Measurements from ENCODE around the gene WDR44.
"Not testable (repeated sequence)": the region's sequence is repeated elsewhere in the genome, so short reads cannot be mapped to it uniquely, and the experiment has no call there.

Gene WDR44, protein sequence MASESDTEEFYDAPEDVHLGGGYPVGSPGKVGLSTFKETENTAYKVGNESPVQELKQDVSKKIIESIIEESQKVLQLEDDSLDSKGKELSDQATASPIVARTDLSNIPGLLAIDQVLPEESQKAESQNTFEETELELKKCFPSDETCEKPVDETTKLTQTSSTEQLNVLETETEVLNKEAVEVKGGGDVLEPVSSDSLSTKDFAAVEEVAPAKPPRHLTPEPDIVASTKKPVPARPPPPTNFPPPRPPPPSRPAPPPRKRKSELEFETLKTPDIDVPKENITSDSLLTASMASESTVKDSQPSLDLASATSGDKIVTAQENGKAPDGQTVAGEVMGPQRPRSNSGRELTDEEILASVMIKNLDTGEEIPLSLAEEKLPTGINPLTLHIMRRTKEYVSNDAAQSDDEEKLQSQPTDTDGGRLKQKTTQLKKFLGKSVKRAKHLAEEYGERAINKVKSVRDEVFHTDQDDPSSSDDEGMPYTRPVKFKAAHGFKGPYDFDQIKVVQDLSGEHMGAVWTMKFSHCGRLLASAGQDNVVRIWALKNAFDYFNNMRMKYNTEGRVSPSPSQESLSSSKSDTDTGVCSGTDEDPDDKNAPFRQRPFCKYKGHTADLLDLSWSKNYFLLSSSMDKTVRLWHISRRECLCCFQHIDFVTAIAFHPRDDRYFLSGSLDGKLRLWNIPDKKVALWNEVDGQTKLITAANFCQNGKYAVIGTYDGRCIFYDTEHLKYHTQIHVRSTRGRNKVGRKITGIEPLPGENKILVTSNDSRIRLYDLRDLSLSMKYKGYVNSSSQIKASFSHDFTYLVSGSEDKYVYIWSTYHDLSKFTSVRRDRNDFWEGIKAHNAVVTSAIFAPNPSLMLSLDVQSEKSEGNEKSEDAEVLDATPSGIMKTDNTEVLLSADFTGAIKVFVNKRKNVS

DNA sequence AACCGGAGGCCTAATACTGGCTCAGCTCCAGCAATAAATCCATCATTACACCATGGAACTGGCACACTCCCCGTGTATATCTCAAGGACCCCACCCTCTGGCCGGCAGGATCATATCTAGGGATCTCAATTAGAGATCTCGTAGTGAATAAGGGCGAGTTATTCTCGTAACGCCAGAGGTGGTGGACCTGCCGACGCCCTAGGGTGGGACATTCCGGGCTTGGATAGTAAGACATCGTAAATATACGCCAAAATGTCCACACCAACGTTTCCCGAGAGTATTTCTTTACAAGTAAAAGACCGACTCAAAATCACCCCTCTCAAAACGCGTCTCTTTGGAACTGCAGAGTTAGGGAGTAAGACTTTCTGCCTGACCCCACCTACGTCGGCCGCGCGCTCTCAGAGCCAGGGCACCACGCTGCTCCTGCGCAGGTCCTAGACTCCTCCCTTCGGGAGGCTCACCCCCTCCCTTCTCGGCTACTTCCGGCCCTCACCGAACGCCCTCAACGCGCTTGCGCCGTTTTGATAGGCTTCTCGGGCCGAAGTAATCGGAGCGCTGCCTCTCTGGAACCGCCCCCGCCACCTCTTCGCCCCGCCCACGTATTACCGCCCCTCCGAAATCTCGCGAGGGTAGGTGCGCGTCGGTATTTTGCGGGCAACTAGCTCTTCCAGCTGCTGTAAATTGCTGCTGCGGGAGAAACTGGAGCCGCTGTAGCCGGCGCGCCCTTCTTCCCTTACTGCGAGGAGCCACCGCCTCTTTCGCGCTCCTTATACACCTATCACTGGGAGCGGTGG, at the start of gene WDR44:
Gene WDR44 (plus strand): TSS at position 643 of the 794 bp plus-strand sequence. CDS start 398 bp downstream, outside the sequence.
- DNase-seq: peak; percentile 94 to 97

DNA sequence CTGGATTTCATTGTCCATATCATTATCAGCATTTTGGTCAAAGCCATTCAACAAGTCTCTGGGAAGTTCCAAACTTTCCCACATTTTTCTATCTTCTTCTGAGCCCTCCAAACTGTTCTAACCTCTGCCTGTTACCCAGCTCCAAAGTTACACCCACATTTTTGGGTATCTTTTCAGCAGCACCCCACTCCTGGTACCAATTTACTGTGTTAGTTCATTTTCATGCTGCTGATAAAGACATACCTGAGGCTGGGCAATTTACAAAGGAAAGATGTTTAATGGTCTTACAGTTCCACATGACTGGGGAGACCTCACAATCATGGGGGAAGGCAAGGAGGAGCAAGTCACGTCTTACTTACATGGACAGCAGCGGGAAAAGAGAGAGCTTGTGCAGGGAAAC, 40.1 kb upstream of the WDR44 start:
- not testable (repeated sequence) for DNase-seq

DNA sequence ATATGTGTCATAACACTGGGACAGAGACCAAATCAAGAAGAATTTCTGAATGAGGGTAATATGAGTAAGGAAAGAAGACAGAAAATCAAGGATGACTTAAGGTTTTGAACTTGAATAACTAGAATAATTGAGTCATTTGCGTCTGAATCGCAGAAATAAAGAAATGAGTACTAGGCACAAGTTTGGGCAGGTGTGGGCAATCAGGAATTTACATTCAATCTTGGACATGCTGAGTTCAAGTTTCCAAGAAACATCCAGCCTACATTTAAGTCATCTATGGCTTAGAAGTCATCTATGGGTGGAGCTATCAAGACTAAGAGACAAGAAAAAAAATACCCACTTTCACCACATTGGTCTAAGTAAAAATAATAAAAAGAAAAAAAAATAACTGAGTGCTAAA, 30.4 kb upstream of the WDR44 start:
- no peak for DNase-seq

DNA sequence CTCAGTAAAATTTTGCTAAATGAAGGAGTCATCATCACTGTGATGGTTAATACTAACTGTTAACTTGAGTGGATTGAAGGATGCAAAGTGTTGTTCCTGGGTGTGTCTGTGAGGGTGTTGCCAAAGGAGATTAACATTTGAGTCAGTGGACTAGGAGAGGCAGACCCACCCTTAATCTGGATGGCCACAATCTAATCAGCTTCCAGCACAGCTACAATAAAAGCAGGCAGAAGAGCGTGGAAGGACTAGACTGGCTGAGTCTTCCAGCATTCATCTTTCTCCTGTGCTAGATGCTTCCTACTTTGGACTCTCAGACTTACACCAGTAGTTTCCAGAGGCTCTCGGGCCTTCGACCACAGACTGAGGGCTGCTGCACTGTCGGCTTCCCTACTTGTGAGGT, 21.3 kb upstream of the WDR44 start:
- no peak for DNase-seq

DNA sequence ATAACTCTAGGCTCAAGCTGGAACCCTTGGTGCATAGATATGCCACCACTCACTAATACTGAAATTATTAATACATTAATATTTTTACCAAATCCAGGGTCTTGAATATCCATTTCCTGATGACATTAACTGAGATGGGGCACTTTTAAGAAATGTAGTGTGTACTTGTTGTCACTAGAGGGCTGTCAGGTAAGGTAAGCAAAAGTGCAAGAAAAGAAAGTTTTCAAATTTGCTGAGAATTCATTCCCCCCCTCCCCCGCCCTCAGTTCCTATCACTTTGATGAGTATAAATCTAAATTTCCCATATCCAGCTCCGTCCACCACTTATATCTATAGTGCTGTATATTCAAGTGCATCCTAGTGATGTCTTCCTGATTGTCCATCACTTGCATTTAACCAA, 20.5 kb upstream of the WDR44 start:
- no peak for DNase-seq

DNA sequence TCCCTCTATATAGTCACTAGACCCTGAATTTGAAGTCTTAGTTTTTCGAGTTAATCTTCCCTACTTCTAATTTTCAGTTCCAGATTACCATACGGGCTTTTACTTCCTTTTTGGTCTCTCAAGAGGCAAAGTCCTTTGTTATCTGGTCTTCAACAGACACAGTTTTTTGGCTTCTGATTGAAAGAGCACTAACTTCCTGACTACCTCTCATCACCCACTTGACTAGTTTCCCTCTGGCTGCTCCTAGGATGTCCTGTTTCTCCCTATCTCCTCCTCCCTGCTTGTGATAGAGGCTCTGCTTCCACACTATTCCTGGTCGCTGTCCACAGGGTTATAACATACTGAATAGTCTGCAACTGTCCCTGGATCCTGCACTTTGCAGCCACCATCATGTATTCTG, 16.7 kb upstream of the WDR44 start:
- no peak for DNase-seq

DNA sequence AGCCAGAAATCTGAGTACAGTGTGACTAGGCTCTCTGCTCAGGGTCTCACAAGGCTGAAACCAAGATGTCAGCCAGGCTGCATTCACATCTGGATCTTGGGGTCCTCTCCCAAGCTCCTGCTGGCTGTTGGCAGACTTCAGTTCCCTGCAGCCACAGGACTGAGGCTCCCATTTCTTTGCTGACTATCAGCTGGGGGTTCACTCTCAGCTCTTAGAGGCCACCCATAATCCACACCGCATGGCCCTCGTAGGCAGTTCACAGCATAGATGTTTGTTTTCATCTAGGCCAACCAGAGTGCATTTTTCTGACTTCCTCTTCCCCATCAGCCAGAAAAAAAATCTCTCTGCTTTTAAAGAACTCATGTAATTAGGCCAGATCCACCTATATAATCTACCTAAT, 8.2 kb upstream of the WDR44 start:
- DNase-seq: no peak

DNA sequence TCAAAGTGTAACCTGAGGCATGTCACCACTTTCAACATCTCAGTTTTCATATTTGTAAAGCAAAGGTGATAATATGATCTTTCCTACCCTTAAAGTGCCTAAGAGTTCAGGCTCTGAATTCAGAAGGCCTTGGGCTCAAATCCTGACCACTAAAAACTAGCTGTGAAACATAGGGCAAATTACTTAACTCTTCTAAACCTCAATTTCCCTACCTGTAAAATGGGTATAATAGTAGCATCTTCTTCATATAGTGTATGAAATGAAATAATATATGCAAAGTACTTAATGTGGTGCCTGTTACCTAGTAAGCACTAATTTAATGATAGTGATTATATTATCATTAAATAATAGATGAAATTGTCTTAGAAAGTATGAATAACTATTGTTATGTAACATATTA, 7.0 kb upstream of the WDR44 start:
- DNase-seq: no peak

DNA sequence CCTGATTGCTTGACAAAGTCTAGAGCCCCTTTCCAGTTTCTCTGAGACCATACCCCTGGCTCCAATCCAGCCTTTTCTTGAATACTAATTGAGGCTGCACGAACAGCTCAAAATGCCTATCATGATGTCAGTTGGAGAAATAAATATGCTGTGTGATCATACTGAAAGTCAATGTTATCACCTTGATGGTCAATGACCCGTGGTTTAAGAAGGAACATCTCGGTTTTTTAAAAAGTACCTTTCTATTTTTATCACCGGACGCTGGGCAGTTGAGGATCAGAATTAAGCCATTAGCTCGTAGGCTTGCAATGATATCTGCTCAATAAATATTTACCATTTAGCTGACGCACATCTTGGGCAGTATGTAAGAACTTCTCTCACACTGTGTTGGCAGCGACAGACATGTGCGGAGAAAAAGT, 852 bp upstream of the WDR44 start:
- DNase-seq: no peak

DNA sequence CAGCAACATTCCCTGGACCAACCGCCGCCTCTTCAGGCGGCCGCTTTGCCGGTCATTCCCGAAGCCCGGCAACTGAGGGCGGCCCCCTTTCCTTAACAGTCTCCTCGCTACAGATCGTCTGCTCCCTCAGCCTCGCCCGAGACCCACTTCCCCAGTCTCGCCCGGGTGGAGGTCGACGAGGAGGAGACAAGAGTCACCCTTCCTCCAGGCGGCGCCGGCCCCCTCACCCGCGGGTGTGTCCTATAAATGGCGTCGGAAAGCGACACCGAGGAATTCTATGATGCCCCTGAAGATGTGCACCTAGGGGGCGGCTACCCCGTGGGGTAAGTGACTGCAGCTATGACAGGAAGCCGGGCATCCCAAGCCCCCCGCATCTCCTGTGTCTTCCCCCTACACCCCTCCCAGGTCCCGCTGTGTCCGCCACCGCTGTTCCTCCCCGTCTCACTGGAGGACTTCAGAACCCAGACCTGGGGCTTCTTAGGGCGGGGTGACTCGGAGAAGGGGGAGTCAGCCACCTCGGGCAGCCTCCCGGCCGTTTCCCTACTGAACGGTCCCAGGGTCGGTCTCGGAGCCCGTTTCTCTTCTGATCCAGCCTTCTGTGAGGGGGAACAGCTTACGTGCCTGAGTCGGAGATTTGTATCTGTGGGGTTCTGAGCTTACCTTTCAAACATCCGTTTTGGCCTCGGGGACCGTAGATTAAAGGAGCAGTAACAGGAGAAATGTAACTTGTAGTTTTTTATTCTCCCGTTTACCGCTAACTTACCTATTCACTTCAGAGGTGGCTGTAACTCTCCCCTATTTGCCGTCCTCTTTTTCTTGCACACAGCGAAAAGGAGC, 570 bp downstream of the WDR44 start:
- DNase-seq: peak; percentile 69 to 83

DNA sequence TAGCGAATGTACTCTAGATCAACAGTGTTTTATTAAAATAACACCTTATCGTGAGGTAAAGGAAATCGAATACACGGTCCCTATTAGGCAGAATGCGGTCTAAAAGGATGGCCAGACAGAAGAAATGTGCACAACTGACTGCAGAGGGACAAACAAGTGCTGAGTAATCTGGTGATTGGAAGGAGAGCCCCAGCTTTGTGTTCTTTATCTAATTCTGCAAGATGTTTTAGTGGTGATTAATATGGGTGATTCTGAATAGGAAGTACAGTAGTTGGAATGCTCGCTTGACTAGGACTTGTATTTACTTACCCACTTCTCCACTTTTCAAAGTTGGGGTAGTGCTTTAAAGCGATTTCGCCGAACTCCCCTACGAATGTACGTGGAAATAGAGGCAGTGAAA, 1.2 kb downstream of the WDR44 start:
- DNase-seq: peak in 1 of 2 experiments; percentile 19

DNA sequence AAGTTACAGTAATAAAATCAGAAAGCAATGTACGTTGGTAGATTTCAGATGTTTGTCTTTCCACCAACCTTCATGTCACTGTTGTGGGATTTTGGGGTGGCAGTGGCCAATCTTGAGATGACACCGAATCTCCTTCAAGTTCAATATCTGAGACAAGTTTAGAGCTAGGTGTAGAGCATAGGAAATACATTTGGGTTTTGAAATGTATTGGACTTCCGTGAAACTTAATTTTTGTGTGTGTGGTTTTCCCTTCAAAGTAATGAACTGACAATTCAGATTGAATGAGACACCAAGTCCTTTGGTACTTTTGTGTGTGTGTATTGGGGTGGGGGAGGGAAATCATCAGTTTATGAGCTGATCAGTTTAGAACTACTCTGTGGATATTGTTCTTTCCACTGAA, 1.8 kb downstream of the WDR44 start:
- DNase-seq: no peak

DNA sequence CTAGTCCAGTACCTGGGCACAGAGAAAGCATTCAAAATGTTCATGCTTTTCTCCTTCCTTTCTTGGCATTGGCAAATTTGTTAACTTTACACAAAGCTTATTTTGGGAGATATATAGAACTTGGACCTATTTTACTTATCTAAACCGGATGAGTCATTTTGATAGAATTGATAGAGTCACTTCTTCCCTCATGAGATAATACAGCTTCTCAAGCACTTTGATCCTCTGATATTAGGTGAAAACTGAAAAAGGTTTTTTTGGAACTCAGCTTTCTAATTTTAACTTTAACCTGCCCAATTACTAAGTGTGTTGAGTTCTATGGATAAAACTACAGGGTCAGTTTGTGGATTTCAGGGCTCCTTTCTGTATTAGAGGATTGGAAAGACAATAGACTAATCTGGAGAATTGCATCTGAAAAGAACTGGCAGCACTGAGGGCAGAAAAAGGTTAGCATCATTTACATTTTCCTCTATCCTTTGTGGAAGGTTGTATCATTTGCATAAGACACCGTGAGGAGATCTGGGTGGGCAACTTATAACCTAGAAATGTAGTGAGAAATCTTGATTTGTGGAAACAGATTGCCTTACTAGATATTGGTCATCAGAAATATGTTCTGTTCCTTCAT, 2.4 kb downstream of the WDR44 start:
- DNase-seq: no peak

DNA sequence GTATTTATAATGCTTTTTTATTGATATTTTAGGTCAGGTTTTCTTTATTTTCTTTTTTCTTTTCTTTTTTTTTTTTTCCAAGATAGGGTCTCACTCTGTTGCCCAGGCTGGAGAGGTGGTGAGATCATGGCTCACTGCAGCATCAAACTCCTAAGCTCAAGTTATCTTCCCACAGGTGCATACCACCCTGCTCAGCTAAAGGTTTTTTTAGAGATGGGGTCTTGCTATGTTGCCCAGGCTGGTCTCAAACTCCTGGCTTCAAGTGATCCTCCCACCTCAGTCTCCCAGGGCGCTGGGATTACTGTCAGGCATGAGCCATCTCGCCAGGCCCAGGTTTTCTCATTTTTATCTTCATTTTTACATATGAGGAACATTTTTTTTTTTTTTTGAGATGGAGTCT, 3.3 kb downstream of the WDR44 start:
- DNase-seq: no peak

DNA sequence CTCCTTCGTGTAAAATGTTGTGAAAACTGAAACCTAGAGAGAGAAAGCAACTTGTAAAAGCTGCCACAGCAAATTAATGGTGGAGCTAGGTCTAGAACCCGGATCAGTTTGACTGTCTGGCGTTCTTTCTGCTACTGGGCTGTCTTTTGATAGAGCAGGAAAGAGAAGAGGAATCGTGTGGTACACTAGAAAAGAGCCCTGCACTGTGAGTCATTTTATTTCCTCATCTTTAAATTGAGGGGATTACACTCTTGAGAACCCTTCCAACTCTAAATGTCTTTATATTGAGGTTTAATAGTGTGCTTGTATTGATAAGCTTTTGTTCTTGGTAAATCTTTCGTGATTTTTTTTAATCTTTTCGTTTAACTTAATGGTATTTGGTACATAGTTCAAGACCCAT, 4.3 kb downstream of the WDR44 start:
- no peak for DNase-seq

DNA sequence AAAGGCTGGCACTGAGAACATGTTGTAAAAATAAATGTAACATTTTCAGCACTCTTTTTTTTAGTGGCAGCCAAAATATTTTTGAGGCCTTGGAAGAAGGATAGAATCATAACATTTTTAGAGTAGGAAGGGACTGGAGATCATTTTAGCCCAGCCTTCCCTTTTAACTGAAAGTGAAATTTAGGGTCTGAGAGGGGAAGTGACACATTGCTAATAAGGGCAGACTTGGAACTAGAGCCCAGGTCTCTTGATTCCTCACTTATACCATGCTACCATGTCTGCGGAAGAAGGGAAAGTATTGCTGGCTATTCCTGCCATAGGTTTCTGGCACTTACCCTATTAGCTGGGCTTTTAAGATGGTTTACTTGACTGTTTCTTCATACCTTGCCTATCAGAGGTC, 4.8 kb downstream of the WDR44 start:
- DNase-seq: no peak

DNA sequence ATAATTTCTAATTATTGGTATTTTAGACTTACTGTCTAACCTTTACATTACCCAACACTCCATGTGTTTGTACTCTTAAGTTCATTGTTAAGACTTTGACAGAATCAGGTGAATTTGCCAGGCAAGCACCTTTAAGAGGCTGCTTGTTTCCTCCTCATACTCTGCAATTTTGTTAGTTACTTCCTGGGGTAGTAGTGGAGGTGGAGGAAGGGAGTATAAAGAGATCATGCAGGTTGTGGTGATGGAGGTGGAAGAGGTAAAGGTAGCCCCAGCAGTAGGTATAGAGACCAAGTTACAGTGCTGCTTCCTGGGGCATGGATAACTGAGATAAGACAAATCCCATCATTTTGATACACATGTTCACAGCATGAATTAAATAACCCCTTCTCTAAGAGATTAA, 6.7 kb downstream of the WDR44 start:
- no peak for DNase-seq

DNA sequence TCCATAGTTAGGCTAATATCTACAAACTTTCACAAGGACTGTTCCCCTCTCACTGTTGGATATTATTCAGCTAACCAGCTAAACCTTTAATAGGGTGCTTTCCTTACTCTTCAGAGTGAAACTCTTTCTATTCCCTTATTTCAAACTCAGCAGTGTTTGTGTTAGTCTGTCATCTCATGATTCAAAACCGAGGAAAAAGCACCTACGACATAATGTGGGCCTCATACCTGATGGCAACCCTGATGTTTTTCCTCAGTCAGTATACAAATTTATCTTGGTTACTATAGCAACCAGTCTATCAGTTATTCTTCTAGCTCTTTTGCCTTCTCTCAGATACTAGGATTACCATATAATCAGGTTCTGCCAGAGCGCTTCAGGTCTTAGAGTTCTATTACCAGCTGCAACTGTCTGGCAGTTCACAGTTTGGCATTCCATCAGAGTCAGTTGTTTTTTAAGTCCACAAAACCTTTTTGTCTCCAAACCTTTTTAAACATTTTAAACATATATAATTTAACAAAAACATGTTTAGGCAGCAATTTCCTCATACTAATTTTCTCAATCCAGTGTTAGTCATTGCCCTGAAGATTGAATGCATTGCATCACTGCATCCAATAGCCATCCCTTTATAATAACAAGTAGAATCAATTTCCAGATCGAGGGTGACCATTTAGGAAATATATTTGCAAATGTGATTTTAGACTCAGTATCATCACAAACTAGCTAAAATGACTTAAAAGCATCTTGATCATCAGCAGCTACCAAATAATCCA, 7.4 kb downstream of the WDR44 start:
- peak; percentile 44 to 46 for DNase-seq

DNA sequence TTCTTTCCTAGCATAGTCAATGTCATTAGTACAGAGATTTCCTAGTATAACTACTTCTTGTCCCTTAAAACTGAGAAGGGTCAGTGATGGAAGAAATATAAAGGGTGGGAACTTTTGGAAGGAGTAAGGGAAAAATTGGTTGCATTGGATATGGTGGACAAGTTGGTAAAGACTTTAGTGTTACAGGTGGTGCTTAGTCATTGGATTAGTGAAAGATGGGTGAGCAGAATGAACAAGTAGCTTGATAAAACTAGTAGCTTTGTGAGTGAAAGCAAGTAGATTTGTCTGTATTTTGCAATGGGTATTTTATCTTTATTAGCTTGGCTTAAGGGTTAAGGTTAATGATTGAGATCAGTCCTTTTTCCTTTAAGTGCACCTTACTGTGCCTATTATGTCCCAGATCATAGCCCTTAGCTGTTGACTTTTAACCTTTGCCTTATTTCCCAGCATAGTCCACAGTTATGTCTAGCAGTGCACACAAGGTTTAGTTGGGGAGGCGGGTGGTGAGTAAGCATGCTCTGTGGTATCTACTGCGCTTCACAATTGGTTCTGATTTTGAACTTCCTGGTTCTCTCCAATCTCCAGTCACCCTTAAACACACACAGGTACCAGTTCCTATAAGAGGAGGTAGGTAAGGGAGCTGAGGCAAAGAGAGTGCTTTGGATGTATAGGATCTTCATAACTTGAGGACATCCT, 9.5 kb downstream of the WDR44 start:
- no peak for DNase-seq

DNA sequence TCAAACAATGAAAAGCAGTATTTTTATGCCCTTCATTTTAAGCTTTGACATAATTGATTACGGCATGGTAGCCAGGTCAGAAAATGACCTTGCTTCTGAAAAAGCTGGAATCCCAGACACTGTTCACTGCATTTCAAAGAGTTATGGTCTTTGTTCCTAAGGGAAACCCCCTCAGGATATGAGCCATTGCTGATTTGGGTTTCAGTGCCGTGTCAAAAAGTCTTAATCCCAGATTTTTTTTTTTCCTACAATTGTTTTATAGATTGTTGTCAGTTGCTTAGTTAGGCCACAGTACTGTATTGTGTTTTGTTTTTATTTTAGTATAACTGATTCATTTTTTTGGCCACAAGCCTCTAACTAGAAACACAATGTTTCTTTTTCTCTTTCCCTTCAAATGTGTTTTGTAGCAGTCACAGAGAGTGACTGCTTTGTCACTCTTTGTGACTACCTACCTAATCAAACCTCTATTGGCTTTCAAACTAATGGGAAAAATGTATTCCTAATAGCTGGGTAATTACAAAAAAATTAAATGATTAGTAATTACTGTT, 10.3 kb downstream of the WDR44 start:
- no peak for DNase-seq
